GM12874 (cell line): ENCODE measurements around the gene PPM1A.

Source experiments
- TF ChIP-seq, protein P1 (sequence below): IDR thresholded peaks from 2 replicates; pipeline ENCODE4 v1.5.1; 2011; ENCODE audit warnings: low read depth, mild to moderate bottlenecking, control low read depth, low read length, moderate library complexity; ENCODE audit not compliant: insufficient read depth

Gene PPM1A

GRCh38 chr14:60344751-60345150 lies 95.7 kb downstream of the PPM1A start:
- TF ChIP-seq, protein P1, sequence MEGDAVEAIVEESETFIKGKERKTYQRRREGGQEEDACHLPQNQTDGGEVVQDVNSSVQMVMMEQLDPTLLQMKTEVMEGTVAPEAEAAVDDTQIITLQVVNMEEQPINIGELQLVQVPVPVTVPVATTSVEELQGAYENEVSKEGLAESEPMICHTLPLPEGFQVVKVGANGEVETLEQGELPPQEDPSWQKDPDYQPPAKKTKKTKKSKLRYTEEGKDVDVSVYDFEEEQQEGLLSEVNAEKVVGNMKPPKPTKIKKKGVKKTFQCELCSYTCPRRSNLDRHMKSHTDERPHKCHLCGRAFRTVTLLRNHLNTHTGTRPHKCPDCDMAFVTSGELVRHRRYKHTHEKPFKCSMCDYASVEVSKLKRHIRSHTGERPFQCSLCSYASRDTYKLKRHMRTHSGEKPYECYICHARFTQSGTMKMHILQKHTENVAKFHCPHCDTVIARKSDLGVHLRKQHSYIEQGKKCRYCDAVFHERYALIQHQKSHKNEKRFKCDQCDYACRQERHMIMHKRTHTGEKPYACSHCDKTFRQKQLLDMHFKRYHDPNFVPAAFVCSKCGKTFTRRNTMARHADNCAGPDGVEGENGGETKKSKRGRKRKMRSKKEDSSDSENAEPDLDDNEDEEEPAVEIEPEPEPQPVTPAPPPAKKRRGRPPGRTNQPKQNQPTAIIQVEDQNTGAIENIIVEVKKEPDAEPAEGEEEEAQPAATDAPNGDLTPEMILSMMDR, result no peak

GRCh38 chr14:60346706-60347105 lies 97.7 kb downstream of the PPM1A start:
- TF ChIP-seq, protein P1, result no peak

DNA sequence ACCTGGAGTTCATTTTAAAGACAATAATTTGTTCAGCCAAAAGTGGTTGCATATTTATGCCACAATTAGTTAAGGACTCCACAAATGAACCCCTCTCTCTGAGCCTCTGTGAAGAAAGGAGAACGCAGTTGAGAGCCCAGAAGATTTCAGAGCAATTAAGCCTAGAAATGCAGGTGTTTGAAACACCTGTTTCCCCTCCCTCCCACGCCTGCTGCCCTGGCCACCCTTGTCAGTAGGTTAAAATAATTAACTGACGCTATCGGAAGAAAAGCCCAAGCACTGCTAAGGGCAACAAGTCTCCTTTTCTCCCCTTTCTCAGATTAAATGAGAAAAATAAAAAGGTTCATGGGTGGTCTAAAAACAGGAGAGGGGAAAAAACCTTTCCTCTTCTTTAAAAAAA lies 99.2 kb downstream of the PPM1A start:
- TF ChIP-seq, protein P1, result no peak
